HG03064 (cell line): Measurements from ENCODE around the gene STAM2.

ENCODE experiments used
- ATAC-seq: cut with Tn5 transposase; IDR thresholded peaks from one replicate; pipeline ENCODE4 v1.9.1; 2021; ENCODE audit warnings: low read depth; ENCODE audit not compliant: unreplicated experiment

The STAM2 gene

DNA sequence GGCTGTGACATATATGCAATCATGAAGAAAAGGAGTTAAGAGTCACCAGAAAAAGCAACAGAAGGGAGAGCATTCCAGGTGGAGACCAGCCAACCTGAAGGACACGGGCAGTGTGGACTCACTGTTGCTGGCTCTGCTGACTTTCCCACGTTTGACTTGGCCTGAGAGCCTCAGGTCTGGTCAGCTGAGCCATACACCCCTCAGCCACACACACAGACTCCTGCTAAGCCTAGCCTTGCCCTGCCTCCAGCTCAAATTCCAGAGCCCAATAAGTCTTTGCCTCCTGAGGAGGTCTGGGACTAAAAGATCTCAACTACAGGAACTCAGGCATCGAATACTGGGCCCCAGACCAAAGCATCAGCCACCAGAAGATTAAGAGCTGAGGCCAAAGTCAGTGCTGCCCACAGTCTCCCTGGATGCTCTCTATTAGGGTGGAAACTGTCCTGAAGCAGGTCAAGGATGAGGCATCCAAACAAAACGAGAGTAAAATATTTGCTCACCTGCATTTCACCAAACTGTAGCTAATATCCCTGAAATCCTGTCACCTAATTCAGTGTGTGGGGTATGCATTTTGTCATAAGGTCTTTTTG lies 100.0 kb downstream of the STAM2 start:
- ATAC-seq: no peak

- no peak for ATAC-seq
These were observed 103.6 kb downstream of the STAM2 start for GRCh38 chr2:152072011-152072410.

GRCh38 chr2:152071518-152071917 lies 104.0 kb downstream of the STAM2 start:
- no peak for ATAC-seq

DNA sequence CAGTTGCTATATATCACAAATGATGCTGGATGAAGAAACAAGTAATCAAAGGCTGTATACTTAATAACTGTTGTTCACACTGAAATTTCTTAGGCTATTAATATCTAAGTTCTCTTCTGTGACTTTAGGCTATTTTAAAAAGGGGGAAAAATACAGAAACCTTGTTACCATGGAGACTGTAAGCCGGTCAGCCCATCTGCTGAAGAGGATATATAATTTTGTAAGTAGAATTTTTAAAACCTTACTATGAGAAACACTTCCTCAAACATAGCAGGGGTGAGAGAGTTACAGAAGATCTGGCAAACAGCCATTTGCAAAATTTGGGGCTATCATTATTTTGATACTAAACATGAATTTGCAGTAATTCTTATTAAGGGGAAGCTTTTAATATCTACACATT lies 104.5 kb downstream of the STAM2 start:
- ATAC-seq: peak; percentile 82

DNA sequence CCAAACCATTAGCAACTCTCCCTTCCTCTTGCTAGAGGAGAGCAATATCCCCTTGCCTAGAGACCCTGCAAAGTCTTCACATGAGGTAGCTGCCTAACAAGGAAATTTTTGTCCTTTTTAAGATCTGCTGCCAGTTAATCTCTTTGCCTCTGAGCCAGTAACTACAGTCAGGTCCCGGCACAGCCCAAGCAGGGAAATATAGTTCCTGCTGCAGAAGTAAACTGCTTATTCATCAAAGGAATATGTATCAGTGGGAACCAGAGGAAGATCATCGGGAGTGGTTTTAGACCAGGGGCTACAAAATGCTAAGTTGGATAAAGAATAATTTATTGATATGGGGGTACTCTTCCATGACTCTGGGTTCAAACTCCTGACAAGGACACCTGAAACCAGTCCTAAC lies 107.3 kb downstream of the STAM2 start:
- no peak for ATAC-seq

GRCh38 chr2:152067823-152068222 lies 107.7 kb downstream of the STAM2 start:
- ATAC-seq: no peak
